ENCODE data around the gene TAOK2.

DNA sequence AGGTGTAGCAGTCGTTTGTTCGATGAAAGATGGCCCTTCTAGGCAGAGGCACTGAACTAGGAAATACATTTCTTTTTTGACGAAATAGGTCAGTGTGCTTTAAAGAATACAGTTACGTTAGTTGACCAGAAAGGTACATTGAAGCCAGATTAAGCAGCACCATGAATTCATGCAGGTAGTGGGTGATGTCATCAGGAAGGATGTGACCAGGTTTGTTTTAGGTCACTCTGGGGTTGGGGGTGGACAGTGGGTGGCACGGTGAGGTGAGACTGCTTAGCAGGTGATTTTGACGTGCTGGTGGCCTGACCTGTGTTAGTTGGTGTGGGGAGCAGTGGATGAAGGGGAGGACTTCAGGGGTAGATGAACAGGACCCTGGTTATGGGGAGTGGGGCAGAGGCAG is 25.9 kb downstream of the TAOK2 start:
- TF ChIP-seq, protein P1, sequence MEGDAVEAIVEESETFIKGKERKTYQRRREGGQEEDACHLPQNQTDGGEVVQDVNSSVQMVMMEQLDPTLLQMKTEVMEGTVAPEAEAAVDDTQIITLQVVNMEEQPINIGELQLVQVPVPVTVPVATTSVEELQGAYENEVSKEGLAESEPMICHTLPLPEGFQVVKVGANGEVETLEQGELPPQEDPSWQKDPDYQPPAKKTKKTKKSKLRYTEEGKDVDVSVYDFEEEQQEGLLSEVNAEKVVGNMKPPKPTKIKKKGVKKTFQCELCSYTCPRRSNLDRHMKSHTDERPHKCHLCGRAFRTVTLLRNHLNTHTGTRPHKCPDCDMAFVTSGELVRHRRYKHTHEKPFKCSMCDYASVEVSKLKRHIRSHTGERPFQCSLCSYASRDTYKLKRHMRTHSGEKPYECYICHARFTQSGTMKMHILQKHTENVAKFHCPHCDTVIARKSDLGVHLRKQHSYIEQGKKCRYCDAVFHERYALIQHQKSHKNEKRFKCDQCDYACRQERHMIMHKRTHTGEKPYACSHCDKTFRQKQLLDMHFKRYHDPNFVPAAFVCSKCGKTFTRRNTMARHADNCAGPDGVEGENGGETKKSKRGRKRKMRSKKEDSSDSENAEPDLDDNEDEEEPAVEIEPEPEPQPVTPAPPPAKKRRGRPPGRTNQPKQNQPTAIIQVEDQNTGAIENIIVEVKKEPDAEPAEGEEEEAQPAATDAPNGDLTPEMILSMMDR (IDR thresholded peaks at IDR 0.05), result no peak
- no peak for TF ChIP-seq POLR2A (IDR thresholded peaks at IDR 0.05)
